GM19193 (cell line): ENCODE data around the gene USP43.

ENCODE experiments used
- POLR2A ChIP-seq: IDR thresholded peaks from 4 replicates; pipeline ENCODE4 v1.6.1; 2011; ENCODE audit not compliant: insufficient read depth, insufficient read length; ENCODE audit errors: extremely low read depth

The USP43 gene

DNA sequence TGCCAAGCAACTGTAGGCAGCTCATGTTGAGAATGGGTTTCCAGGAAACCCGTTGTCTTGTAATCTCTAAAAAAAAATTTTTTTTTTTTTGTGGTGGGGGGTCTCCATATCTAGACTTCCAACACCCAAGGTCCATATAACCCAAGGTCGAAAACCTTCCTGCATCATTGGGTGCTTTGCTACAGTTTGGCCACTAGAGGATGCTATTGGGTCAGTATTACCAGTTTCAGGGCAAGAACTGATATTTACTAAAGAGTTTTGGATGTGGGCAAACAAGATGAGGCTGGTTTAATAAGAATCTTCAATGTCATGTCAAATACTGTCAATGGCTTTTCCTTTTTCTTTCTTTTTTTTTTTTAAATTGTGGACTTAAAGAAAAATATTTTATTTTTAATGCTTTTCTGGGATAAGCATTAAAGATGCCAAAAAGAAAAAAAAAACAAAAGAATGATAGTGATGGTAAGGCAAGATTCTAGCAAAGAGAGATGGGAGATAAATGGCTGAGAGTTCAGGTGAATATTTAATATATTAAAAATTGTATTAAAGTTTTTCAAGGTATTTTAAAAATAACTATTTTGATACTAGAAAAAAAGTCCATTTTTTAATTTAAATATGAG lies 83.8 kb downstream of the USP43 start:
- no peak for TF ChIP-seq POLR2A

DNA sequence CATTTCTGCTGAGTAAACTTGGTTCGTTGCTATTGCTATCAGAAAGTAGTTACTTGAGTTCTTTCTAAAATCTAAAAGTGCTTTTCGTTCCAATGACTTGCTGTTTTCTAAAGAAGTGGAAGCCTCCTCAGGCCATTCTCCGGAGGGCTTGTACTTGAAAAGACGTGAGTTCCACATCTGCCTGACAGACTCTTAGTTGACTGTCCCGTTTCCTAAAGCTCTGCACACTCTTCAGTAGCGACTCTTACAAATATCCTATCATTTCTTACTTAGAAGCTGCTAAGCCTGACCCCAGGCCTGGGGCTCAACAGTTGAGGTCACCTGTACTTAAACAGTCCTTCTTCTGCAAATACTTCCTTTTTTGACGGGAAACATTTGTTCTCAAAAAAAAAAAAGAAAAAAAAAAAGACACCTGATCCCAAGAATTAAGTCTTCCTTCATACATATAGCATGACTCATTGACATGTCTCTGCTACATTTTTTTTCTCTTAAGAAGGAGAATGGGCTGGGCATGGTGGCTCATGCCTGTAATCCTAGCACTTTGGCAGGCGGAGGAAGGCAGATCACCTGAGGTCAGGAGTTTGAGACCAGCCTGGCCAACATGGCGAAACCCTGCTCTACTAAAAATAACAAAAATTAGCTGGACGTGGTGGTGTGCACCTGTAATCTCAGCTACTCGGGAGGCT lies 84.6 kb downstream of the USP43 start:
- no peak for TF ChIP-seq POLR2A

DNA sequence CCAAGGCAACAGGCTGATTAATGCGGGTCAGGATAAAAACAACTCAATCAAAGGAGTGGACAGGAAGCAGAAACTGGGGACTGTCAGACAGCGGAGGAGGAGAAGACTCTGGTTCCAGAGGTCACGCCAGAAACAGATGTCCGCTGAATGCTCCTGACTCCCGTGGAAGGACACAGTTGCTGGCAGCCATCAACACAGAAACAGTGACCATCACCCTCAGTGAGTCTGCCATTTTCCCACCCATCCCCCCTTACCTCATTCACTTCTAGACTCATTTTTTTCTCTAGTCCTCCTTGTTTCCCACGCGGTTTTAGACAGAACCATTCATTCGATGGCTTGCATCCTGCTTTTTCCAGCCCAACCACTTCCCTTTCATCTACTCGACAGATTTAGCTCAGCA lies 105.2 kb downstream of the USP43 start:
- no peak for TF ChIP-seq POLR2A

DNA sequence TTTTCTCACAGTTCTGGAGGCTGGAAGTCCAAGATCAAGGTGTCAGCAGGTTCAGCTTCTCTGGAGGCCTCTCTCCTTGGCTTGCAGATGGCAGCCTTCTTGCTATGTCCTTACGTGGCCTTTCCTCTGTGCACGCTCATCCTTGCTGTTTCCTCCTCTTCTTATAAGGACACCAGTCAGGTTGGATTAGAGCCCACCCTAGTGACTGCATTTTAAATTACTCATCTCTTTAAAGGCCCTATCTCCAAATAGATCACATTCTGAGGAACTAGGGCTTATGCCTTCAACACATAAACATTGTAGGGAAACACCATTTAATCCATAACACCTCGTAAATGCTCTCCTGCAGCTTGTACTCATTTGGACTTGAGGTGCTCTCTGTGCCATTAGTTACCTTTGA lies 109.8 kb downstream of the USP43 start:
- no peak for TF ChIP-seq POLR2A

DNA sequence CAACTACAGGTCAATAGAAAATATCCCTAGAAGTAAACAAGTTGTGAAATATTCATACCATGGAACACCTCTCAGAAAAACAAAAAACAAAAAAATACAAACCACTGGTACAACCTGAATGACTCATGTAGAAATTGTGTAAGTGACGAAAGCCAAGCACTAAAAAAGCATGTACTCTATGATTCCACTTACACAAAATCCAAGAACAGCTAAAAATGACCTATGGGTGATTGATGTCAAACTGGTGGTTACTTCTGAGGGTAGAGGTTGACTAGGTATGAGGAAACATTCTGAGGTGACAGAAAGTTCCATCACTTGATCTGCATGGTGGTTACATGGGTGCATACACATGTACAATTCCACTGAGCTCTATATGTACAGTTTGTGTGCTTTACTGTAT lies 114.9 kb downstream of the USP43 start:
- no peak for TF ChIP-seq POLR2A

DNA sequence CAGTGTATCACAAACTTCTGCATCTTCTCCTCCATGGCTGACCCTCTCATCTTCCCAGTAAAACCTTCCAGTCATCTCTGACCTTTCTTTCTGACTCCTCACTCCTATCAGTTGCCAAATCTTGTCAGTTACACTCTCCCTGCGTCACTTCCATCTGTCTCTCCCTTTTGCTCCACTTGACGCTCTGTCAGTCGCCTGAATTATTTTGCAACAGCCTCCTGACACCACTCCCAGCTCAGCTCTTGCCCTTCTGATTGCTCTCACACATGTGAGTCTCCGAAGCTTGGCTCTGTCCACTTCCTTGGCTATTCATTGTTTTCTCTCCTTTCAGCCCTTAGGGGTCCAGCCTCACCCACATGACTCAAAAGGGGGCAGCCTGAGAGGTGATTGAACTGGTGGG lies 118.3 kb downstream of the USP43 start:
- no peak for TF ChIP-seq POLR2A

DNA sequence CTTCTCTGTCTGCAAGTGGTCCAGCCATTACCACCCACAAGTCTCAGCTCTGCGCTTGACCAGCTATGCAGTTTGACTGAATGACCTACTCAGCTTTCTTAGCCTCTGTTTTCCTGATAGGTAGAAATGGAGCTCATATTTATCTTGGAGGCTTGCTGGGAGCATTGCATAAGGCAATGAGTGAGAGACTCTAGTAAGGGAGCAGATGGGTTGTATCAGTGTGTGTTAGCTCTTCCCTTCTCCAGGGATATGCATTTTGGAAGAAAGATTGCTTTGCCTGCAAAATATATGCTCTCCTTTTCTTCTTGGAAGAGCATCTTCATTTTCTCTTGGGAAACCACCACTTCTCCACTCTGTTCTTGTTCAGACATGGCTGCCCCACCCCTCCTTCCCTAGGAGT lies 120.0 kb downstream of the USP43 start:
- TF ChIP-seq POLR2A: no peak

DNA sequence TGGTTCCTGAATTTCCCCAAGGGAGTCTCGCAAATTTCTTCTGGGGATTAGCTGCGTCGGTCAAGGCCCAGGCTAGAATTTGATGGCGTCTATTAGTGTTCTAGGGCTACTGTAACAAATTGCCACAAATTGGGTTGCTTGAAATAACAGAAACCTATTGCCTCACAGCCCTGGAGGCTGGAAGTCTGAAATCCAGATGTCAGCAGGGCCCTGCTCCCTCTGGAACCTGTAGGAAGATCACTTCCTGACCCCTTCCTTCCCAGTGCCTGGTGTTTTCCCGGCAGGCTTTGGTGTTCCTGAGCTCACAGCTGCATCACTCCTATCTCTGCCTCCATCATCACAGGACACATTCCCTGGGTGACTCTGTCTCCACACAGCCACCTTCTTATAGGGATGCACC lies 121.7 kb downstream of the USP43 start:
- no peak for TF ChIP-seq POLR2A

DNA sequence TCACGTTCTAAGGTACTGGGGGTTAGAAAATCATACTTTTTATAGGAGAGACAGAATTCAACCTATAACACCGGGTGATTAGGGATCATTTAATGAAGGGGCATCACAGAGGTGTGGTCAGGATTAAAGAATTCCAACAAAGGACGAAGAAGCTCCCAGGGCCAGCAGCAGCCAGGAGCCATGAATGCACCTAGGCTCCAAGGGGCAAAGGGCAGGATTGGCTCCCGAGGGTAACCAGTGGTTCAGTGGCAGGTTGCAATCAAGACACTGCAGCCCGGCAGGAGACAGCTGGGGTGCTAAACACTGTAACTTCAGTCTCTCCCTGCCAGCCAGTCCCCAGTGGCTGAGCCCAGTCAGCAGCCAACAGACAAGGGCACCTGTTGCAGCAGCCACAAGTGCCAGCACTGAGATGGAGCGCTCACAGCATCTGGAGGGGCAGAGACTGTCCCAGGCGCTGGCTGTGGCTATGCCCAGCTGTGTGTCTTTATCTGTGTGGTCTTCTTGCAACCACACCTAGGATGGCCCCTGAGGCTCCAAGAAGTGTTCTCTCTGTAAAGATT lies 122.2 kb downstream of the USP43 start:
- no peak for TF ChIP-seq POLR2A

DNA sequence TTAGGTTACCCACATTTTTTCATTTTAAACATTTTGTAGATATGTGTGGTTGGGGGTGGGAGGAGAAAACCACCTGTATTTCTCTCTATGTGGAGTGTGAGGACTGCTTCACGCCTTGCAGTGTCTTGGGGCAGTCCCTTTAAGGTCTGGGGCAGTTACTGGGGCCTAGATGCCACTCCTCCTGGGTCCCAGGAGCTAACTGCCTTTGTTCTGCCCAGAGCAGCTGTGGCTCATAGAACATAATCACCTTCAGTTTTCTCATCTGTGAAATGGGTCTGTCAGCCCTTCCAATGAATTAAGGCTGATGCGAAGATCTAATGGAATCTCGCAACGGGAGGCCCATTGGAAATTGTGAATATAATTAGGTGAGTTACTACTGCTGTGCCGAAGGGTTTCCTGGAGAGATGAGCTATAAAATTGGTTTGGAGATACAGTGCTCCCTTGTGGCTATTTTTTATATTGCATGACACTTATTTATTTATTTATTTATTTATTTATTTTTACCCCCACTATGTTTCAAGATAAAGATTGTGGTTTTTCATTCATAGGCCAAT lies 123.1 kb downstream of the USP43 start:
- TF ChIP-seq POLR2A: no peak

DNA sequence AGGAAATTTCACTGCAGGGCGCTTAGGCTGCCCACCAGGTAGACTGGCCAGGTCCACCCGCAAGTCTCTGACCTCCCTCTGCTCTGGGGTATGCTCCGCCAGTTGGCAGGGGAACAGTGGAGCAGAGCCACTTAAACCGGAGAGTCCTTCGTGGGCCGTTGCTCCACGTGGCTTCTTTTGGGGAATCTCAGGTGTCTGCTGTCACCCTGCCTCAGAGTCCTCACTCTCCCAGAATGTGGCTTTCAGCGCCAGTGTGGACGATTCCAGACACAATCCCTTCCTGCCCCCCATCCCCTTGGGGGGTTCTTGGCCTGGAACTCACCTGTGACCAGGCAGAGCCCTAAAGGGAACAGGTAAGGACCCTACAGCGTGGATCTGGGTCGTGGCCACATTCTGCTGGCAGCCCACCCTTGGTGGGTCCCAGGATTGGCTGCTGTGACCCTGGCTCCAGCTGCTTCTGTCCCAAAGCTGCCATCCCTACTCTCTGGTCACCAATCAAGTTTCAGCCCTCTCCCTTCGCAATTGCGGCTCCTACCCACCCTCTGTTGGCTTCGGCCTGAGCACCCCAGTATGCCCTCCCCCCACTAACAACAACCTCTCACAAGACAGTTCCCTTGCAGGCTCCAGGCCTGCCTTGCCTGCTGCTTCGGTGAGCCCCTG lies 123.8 kb downstream of the USP43 start:
- no peak for TF ChIP-seq POLR2A

DNA sequence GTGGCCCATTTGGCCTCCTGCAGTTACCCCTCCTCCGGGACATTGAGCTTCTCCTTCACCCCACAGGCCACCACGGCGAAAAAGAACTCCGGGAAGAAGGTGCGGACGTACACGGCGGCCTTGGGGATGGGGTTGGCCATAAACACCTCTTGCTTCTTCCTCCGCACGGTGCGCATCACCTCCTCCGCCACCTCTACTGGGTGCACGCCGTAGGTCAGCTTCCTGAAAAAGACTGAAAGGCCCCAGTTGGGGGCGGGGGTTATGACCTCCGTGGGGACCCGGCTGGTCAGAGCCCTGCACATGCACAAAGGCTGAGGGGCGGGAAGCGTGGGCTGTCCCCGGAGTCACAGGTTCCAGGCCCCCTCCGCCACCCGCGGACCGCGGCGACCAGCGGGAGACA lies 126.1 kb downstream of the USP43 start:
- TF ChIP-seq POLR2A: no peak

DNA sequence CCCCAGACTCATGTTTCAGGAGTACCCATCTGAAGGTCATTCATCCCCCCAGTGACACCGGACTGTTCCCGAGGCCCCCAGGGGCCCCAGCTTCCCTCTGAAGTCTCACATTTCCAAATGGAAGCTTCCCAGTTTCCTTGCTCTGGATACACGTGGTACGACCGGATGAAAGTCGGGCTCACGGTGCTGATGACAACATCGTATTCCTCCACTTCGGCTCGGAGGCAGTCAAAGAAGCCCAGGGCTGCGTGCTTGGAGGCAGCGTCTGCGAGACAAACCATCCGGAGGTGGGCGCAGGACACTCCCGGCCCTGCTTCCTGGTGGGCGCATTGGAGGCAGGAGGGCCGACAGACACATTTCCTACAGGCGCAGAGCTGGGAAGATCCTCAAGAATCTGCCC lies 127.3 kb downstream of the USP43 start:
- TF ChIP-seq POLR2A: no peak

DNA sequence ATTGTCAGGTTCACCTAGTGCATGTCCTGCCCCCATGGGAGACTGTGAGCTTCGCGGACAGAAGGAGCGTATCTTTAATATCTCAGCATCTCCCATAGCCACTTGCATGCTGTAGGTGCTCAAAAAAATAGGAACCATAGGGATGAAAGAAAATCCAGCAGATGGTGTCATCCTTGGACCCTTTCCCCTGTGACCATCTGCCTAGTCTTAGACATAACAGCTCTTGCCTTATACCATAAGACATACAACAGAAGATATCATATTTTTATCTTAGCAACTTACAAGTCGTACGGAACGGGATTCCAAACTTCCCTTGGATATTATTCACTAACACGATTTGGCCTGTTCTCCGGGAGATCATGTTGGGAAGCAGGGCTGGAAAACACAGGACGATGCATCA lies 131.6 kb downstream of the USP43 start:
- no peak for TF ChIP-seq POLR2A
